Measurements from ENCODE around the gene MMP1. TPM values are rescaled to one million over a fixed set of nuclear protein-coding genes. Genes with fewer than 3 reads are reported as not detected.
A peak's percentile ranks its signal among the peaks of the same experiment; 100 is the strongest.

The MMP1 gene
- total RNA-seq, 1 experiment from 2014 or later: not detected

DNA sequence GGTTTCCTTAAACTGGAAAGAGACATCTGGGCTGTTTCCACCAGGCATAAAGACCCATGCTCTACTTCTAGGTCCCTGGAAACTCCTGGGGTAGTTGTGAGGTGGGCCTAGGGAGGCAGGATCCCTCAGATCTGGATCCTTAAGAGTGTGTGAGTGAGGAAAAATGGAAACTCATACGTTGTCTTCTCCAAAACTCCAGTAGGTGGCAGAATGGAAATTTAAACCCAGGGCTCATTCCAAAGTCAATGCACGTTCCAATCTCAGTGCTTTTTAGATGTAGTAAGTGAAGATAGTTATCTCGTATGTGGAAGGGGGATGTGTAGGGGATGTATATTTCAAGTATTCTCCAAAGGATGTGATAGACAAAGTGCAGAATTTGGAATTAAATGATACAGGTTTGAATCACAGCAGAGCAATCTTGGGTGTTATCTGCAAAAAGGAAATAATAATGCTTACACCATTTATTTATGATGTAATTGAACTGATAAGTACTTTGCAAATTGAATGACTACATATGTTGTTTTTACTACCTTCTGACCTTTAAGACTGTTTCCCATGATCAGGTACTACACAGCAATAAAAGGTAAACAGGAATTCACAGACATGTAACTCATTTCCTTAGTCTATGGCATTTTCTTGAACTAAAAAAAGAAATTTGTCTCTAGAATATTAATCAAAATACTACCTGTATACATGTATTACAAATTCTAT, 13.1 kb upstream of the MMP1 start:
- TF ChIP-seq SIN3A (IDR thresholded peaks at IDR 0.05; ENCODE audit: low read depth): no peak
- no peak for TF ChIP-seq ZFX (IDR thresholded peaks at IDR 0.05)
- no peak for TF ChIP-seq SRF (IDR thresholded peaks at IDR 0.05; ENCODE audit: low read depth)
- peak; percentile 35; the same call in 1 of the 2 replicates for TF ChIP-seq CBX3 (IDR thresholded peaks at IDR 0.05; ENCODE audit: low read depth)
- TF ChIP-seq FOSL1 (IDR thresholded peaks at IDR 0.05; ENCODE audit: low read depth): no peak
- no peak for TF ChIP-seq ELF1 (IDR thresholded peaks at IDR 0.05; ENCODE audit: borderline replicate concordance, low read depth)
- TF ChIP-seq SP1 (IDR thresholded peaks at IDR 0.05; ENCODE audit: low read depth): no peak
- TF ChIP-seq JUND (IDR thresholded peaks at IDR 0.05): no peak
- TF ChIP-seq EGR1 (IDR thresholded peaks at IDR 0.05; ENCODE audit: low read depth): no peak
- TF ChIP-seq, protein P1, sequence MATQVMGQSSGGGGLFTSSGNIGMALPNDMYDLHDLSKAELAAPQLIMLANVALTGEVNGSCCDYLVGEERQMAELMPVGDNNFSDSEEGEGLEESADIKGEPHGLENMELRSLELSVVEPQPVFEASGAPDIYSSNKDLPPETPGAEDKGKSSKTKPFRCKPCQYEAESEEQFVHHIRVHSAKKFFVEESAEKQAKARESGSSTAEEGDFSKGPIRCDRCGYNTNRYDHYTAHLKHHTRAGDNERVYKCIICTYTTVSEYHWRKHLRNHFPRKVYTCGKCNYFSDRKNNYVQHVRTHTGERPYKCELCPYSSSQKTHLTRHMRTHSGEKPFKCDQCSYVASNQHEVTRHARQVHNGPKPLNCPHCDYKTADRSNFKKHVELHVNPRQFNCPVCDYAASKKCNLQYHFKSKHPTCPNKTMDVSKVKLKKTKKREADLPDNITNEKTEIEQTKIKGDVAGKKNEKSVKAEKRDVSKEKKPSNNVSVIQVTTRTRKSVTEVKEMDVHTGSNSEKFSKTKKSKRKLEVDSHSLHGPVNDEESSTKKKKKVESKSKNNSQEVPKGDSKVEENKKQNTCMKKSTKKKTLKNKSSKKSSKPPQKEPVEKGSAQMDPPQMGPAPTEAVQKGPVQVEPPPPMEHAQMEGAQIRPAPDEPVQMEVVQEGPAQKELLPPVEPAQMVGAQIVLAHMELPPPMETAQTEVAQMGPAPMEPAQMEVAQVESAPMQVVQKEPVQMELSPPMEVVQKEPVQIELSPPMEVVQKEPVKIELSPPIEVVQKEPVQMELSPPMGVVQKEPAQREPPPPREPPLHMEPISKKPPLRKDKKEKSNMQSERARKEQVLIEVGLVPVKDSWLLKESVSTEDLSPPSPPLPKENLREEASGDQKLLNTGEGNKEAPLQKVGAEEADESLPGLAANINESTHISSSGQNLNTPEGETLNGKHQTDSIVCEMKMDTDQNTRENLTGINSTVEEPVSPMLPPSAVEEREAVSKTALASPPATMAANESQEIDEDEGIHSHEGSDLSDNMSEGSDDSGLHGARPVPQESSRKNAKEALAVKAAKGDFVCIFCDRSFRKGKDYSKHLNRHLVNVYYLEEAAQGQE (IDR thresholded peaks at IDR 0.05; ENCODE audit: low read depth): no peak
- TF ChIP-seq, protein P2, sequence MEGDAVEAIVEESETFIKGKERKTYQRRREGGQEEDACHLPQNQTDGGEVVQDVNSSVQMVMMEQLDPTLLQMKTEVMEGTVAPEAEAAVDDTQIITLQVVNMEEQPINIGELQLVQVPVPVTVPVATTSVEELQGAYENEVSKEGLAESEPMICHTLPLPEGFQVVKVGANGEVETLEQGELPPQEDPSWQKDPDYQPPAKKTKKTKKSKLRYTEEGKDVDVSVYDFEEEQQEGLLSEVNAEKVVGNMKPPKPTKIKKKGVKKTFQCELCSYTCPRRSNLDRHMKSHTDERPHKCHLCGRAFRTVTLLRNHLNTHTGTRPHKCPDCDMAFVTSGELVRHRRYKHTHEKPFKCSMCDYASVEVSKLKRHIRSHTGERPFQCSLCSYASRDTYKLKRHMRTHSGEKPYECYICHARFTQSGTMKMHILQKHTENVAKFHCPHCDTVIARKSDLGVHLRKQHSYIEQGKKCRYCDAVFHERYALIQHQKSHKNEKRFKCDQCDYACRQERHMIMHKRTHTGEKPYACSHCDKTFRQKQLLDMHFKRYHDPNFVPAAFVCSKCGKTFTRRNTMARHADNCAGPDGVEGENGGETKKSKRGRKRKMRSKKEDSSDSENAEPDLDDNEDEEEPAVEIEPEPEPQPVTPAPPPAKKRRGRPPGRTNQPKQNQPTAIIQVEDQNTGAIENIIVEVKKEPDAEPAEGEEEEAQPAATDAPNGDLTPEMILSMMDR (IDR thresholded peaks at IDR 0.05 in 2 of 3, conservative IDR thresholded peaks at IDR 0.05 in 1 of 3; ENCODE audit: borderline replicate concordance in 1 of 3, insufficient read depth in 1 of 3, low read depth in 2 of 3, low read length in 2 of 3): peak; percentile 50 to 59 (median 54); a peak in 5 of 6 replicates
- peak; percentile 11 for TF ChIP-seq YY1 (IDR thresholded peaks at IDR 0.05; ENCODE audit: extremely low read depth, insufficient replicate concordance, low read depth, low read length)
- no peak for TF ChIP-seq ZNF274 (IDR thresholded peaks at IDR 0.05; ENCODE audit: low read depth, low read length)
- peak; percentile 59 for TF ChIP-seq RAD21 (IDR thresholded peaks at IDR 0.05; ENCODE audit: low read depth)
- intact Hi-C loops (cut with micrococcal nuclease): no loop called here
- ChIA-PET POLR2A (no interaction called here), CTCF (interaction anchor here (0.7 kb wide), 2 partner anchors 12 to 104 kb away, joined by 3 read pairs; no protein-coding TSS in a partner anchor), RAD21 (ENCODE audit: low non-redundant PET in 1 of 2, low total read pairs in 2 of 2, uncharacterized antibody in 2 of 2, unreplicated experiment in 2 of 2) (no interaction called here)
- DNase-seq (ENCODE audit: low read depth, low spot score): no peak
- no TSS peak for BruUV-seq (replicated peaks)
- Histone ChIP-seq H3K79me2 (ENCODE audit: insufficient read depth, low read length) (no peaks in the 10 kb centered on the region), H4K20me1 (ENCODE audit: insufficient read depth) (no peaks in the 10 kb centered on the region), H3K4me2 (ENCODE audit: low read length) (no peak overlapping the region), H3K4me3 (replicated peaks in 1 of 2; ENCODE audit: low read depth in 1 of 2, low read length in 2 of 2) (no peak overlapping the region), H3K9me3 (ENCODE audit: control insufficient read depth in 1 of 2, insufficient read depth in 1 of 2, low read depth in 1 of 2, low read length in 2 of 2) (no peaks in the 10 kb centered on the region), H3K27me3 (ENCODE audit: insufficient read depth, low read length) (no peaks in the 10 kb centered on the region), H3K9me2 (ENCODE audit: insufficient read depth) (no peaks in the 10 kb centered on the region), H2AFZ (ENCODE audit: low read depth, low read length, poor library complexity, severe bottlenecking) (peak overlapping the region; percentile 72), H3K27ac (ENCODE audit: low read depth, low read length) (no peak overlapping the region), H3K9ac (ENCODE audit: low read length) (no peak overlapping the region), H3K36me3 (ENCODE audit: control insufficient read depth in 1 of 2, insufficient read depth in 2 of 2, low read length in 2 of 2) (no peaks in the 10 kb centered on the region), H3K4me1 (ENCODE audit: control insufficient read depth in 1 of 2, insufficient read depth in 2 of 2, low read length in 2 of 2) (peaks cover 3 to 14% of the 10 kb centered on the region in 2 experiments; a peak in 3 of 4 replicates)
- peak; percentile 44 for ATAC-seq
